OCI-LY7 (cell line): Measurements from ENCODE around the gene AFG3L2.

Experiments used
- CTCF ChIP-seq: fragments of 200-600 bp; sonication (generic); conservative IDR thresholded peaks from 2 replicates; pipeline ENCODE4 v1.5.1; 2014; ENCODE audit warnings: mild to moderate bottlenecking, antibody characterized with exemption, low read length, moderate library complexity, mixed read lengths
- EZH2phosphoT487 ChIP-seq: fragments of 200-600 bp; sonication (generic); IDR thresholded peaks from 2 replicates; pipeline ENCODE4 v1.6.1; 2018; ENCODE audit warnings: low read depth, borderline replicate concordance, mild to moderate bottlenecking, mixed run types, antibody characterized with exemption, low read length, moderate library complexity, mixed read lengths

- TF ChIP-seq CTCF (no peak), EZH2phosphoT487 (no peak)
These were observed 39.2 kb upstream of the AFG3L2 start for GRCh38 chr18:12416098-12416729.
